ENCODE measurements around the gene TNK2. TPM values are rescaled to one million over a fixed set of nuclear protein-coding genes. Genes with fewer than 3 reads are reported as not detected.

Gene TNK2
- total RNA-seq, 4 donors from 2014 or later = 18.4 to 45.7 (median 42.8) TPM

- WGBS, 2 donors = 83% methylated on average over 1 of the region's 12 CpGs; no CpG with 5 or more reads in 1 of the 2 donors
- Histone ChIP-seq H3K27me3 (no peaks in the 10 kb centered on the region), H3K4me3 (no peak overlapping the region), H3K27ac (no peak overlapping the region), H3K4me1 (peaks cover 18 to 51% (median 20%) of the 10 kb centered on the region in 3 donors), H3K36me3 (peaks cover 23 to 88% (median 29%) of the 10 kb centered on the region in 3 donors), H3K9me3 (no peaks in the 10 kb centered on the region)
- intact Hi-C loops (cut with DNase I) = no loop called here
- DNase-seq = no peak
- no peak for TF ChIP-seq CTCF (IDR thresholded peaks at IDR 0.05)
- TF ChIP-seq POLR2A (IDR thresholded peaks at IDR 0.05) = no peak
Observed at GRCh38 chr3:195881276-195881988, 26.9 kb downstream of the TNK2 start.

- H3K36me3 ChIP-seq = peaks cover 23 to 86% (median 29%) of the 10 kb centered on the region in 3 donors
- H3K9me3 ChIP-seq = no peaks in the 10 kb centered on the region
- H3K4me3 ChIP-seq = no peak overlapping the region
- no peak for TF ChIP-seq POLR2A (IDR thresholded peaks at IDR 0.05)
- no peak for TF ChIP-seq CTCF (IDR thresholded peaks at IDR 0.05)
- peaks cover 18 to 46% (median 20%) of the 10 kb centered on the region in 3 donors for H3K4me1 ChIP-seq
- no peaks in the 10 kb centered on the region for H3K27me3 ChIP-seq
- WGBS, 2 donors = 50 to 69% methylated on average over 1 to 2 of the region's 4 CpGs
- DNase-seq = no peak
- intact Hi-C loops (cut with DNase I) = no loop called here
- no peak overlapping the region for H3K27ac ChIP-seq
Observed at GRCh38 chr3:195880037-195880431, 28.3 kb downstream of the TNK2 start.

GRCh38 chr3:195879416-195880036 lies 28.8 kb downstream of the TNK2 start:
- TF ChIP-seq CTCF (IDR thresholded peaks at IDR 0.05) (no peak), POLR2A (IDR thresholded peaks at IDR 0.05) (no peak)
- DNase-seq = no peak
- intact Hi-C loops (cut with DNase I) = no loop called here
- WGBS, 2 donors = 81 to 85% methylated on average over 14 to 16 of the region's 16 CpGs
- Histone ChIP-seq H3K4me3 (no peak overlapping the region), H3K27me3 (no peaks in the 10 kb centered on the region), H3K27ac (no peak overlapping the region), H3K36me3 (peaks cover 21 to 81% (median 29%) of the 10 kb centered on the region in 3 donors), H3K9me3 (no peaks in the 10 kb centered on the region), H3K4me1 (peaks cover 18 to 41% (median 20%) of the 10 kb centered on the region in 3 donors)

GRCh38 chr3:195878424-195879274 lies 29.7 kb downstream of the TNK2 start:
- H3K27me3 ChIP-seq = no peaks in the 10 kb centered on the region
- H3K4me3 ChIP-seq = no peak overlapping the region
- WGBS, 2 donors = 87 to 90% methylated on average over 12 to 18 of the region's 30 CpGs
- peaks cover 16 to 79% (median 29%) of the 10 kb centered on the region in 3 donors for H3K36me3 ChIP-seq
- H3K9me3 ChIP-seq = no peaks in the 10 kb centered on the region
- peaks cover 20 to 47% (median 21%) of the 10 kb centered on the region in 3 donors for H3K4me1 ChIP-seq
- intact Hi-C loops (cut with DNase I) = no loop called here
- DNase-seq = no peak
- peak overlapping the region; percentile 74 to 85 (median 80) for H3K27ac ChIP-seq
- TF ChIP-seq CTCF (IDR thresholded peaks at IDR 0.05) (no peak), POLR2A (IDR thresholded peaks at IDR 0.05) (no peak)

All from esophagus squamous epithelium (tissue), 5 donors.